GM12878 (cell line): Measurements from ENCODE around the gene PRKCZ. TPM values are rescaled to one million over a fixed set of nuclear protein-coding genes. Genes with fewer than 3 reads are reported as not detected.

Experiments used
- CBFB ChIP-seq: IDR thresholded peaks from 2 replicates; pipeline ENCODE4 v1.6.1; 2016; ENCODE audit warnings: antibody characterized with exemption, low read depth
- CBX3 ChIP-seq: fragments of 200-600 bp; sonication (generic); IDR thresholded peaks from 2 replicates; pipeline ENCODE4 v1.6.1; 2016; ENCODE audit warnings: low read depth, borderline replicate concordance
- CEBPB ChIP-seq, 2 experiments: fragments of 150-350 bp in 1 of 2; IDR thresholded peaks; 2 replicates each; pipeline ENCODE4 v1.6.1; 2012 to 2014; ENCODE audit warnings: low read depth in 2 of 2, low read length in 2 of 2, borderline replicate concordance in 1 of 2, inconsistent platforms in 1 of 2
- CEBPZ ChIP-seq: fragments of 150-350 bp; IDR thresholded peaks from 2 replicates; pipeline ENCODE4 v1.6.1; 2016; ENCODE audit warnings: low read depth, low read length
- CREB1 ChIP-seq: IDR thresholded peaks from 2 replicates; pipeline ENCODE4 v1.6.1; 2012; ENCODE audit warnings: low read depth, mild to moderate bottlenecking, inconsistent platforms
- CUX1 ChIP-seq: IDR thresholded peaks from 2 replicates; pipeline ENCODE4 v1.6.1; 2012; ENCODE audit warnings: improper control_type of control experiment, low read depth, low read length; ENCODE audit not compliant: insufficient replicate concordance
- EED ChIP-seq: sonication (generic); IDR thresholded peaks from 2 replicates; pipeline ENCODE4 v1.6.1; 2016; ENCODE audit warnings: antibody characterized with exemption, low read depth
- ETV6 ChIP-seq, 2 experiments: fragments of 450-650 bp in 1 of 2; IDR thresholded peaks in 1 of 2; conservative IDR thresholded peaks in 1 of 2; 2 replicates each; pipeline ENCODE4 v1.6.1; 2014; ENCODE audit warnings: antibody characterized with exemption in 1 of 2, borderline replicate concordance in 1 of 2, low read depth in 1 of 2, mild to moderate bottlenecking in 1 of 2, moderate library complexity in 1 of 2
- FOXK2 ChIP-seq: fragments of 450-650 bp; IDR thresholded peaks from 2 replicates; pipeline ENCODE4 v1.6.1; 2017; ENCODE audit warnings: mild to moderate bottlenecking, moderate library complexity
- GABPA ChIP-seq: IDR thresholded peaks from 2 replicates; pipeline ENCODE4 v1.6.1; 2014; ENCODE audit warnings: antibody characterized with exemption, low read depth, mild to moderate bottlenecking, inconsistent platforms
- HDAC6 ChIP-seq: fragments of 200-600 bp; sonication (generic); IDR thresholded peaks from one replicate; pipeline ENCODE4 v1.8.0; 2017; ENCODE audit warnings: antibody characterized with exemption; ENCODE audit not compliant: unreplicated experiment
- HDGF ChIP-seq: fragments of 450-650 bp; IDR thresholded peaks from 2 replicates; pipeline ENCODE4 v1.6.1; 2016; ENCODE audit warnings: antibody characterized with exemption
- IRF5 ChIP-seq: fragments of 450-650 bp; IDR thresholded peaks from 2 replicates; pipeline ENCODE4 v1.6.1; 2017; ENCODE audit warnings: borderline replicate concordance
- POLR2AphosphoS2 ChIP-seq: IDR thresholded peaks from 2 replicates; pipeline ENCODE4 v1.6.1; 2011; ENCODE audit warnings: low read depth, mild to moderate bottlenecking, low read length, improper control_type of control experiment, moderate library complexity
- POLR2AphosphoS5 ChIP-seq: IDR thresholded peaks from 2 replicates; pipeline ENCODE4 v1.6.1; 2011; ENCODE audit warnings: mild to moderate bottlenecking, low read length, inconsistent platforms
- RFX5 ChIP-seq: IDR thresholded peaks from 2 replicates; pipeline ENCODE4 v1.6.1; 2011; ENCODE audit warnings: low read depth, low read length, improper control_type of control experiment
- SREBF1 ChIP-seq: IDR thresholded peaks from 2 replicates; pipeline ENCODE4 v1.6.1; 2012; ENCODE audit warnings: mild to moderate bottlenecking, low read length
- STAT1 ChIP-seq: fragments of 450-650 bp; conservative IDR thresholded peaks from 2 replicates; pipeline ENCODE4 v1.6.1; 2014; ENCODE audit warnings: antibody characterized with exemption, mild to moderate bottlenecking
- TCF7 ChIP-seq: IDR thresholded peaks from 2 replicates; pipeline ENCODE4 v1.6.1; 2014; ENCODE audit warnings: antibody characterized with exemption, borderline replicate concordance
- ZNF207 ChIP-seq: fragments of 450-650 bp; IDR thresholded peaks from 2 replicates; pipeline ENCODE4 v1.6.1; 2014; ENCODE audit warnings: antibody characterized with exemption, mild to moderate bottlenecking, borderline replicate concordance
- ZNF217 ChIP-seq: fragments of 450-650 bp; IDR thresholded peaks from 2 replicates; pipeline ENCODE4 v1.6.1; 2017; ENCODE audit warnings: antibody characterized with exemption, mild to moderate bottlenecking
- polyA plus RNA-seq, 11 experiments: library from polyadenylated mRNA; depleted of rRNA in 4 of 11; unstranded in 6 of 11; stranded (reverse) in 5 of 11; fragments of >200 nt; fragmentation: Nextera tagmentation in 4 of 11; fragmentation: Illumina TruSeq in 1 of 11; extraction: Ambion mirVana in 4 of 11; extraction: Trizol in 1 of 11; gene quantifications; 1 replicate in 1 of 11; 2 replicates in 10 of 11; pipeline versions ENCODE4 v1.2.1 to v1.2.3, GENCODE V29; 2011 to 2016; ENCODE audit warnings: inconsistent platforms in 2 of 11, missing spikeins in 2 of 11, low read depth in 1 of 11
- total RNA-seq, 4 experiments: library from RNA; depleted of rRNA in 3 of 4; stranded (reverse); fragments of >200 nt in 3 of 4; fragmentation: Illumina TruSeq in 1 of 4; extraction: Trizol in 1 of 4; gene quantifications; 2 replicates each; pipeline versions ENCODE4 v1.2.1 to v1.2.3, GENCODE V29; 2013 to 2021

Gene PRKCZ
- total and polyA plus RNA-seq, 10 of the 15 experiments (the other 5 are each of a cell fraction or from before 2014, with no cell fraction given) = 0.05 to 1.9 (median 0.64) TPM; not detected in 1

- TF ChIP-seq SREBF1 = no peak
- TF ChIP-seq FOXK2 = no peak
- TF ChIP-seq HDAC6 = no peak
- TF ChIP-seq EED = no peak
- no peak for TF ChIP-seq CUX1
- TF ChIP-seq HDGF = no peak
- TF ChIP-seq CBFB = peak; percentile 36; the same call in 1 of the 2 replicates
- TF ChIP-seq CBX3 = no peak
- no peak for TF ChIP-seq TCF7
- no peak for TF ChIP-seq CEBPZ
- no peak for TF ChIP-seq CREB1
- TF ChIP-seq ZNF207 = no peak
- 0 out of 2 replicates have a peak, but pooled peaks have one; percentile 48 for TF ChIP-seq STAT1
- TF ChIP-seq RFX5 = no peak
- no peak for TF ChIP-seq POLR2AphosphoS5
- no peak for TF ChIP-seq GABPA
- TF ChIP-seq ETV6 (conservative IDR thresholded peaks at IDR 0.05 in 1 of 2, IDR thresholded peaks at IDR 0.05 in 1 of 2; ENCODE audit: borderline replicate concordance in 1 of 2, low read depth in 1 of 2) = no peak; a peak in 1 of 4 replicates
- TF ChIP-seq POLR2AphosphoS2 = peak; percentile 33; the same call in 1 of the 2 replicates
- peak; percentile 33; the same call in 1 of the 2 replicates for TF ChIP-seq IRF5
- no peak for TF ChIP-seq CEBPB (IDR thresholded peaks at IDR 0.05; ENCODE audit: borderline replicate concordance in 1 of 2, low read depth in 2 of 2, low read length in 2 of 2)
- peak; percentile 51; the same call in 1 of the 2 replicates for TF ChIP-seq ZNF217
These were observed 177.3 kb downstream of the PRKCZ start (continued) for GRCh38 chr1:2227346-2228156.
